ENCODE measurements around the gene HOXB5.

HOXB5 gene

GRCh38 chr17:48546924-48547807 lies 46.4 kb downstream of the HOXB5 start:
- peak; percentile 92 for DNase-seq

- DNase-seq, result no peak
Measured at GRCh38 chr17:48546137-48546923, 47.2 kb downstream of the HOXB5 start.

GRCh38 chr17:48545539-48545938 lies 48.0 kb downstream of the HOXB5 start:
- DNase-seq, result no peak

- DNase-seq, result no peak
Measured at GRCh38 chr17:48545022-48545375, 48.6 kb downstream of the HOXB5 start, which contains the start of gene HOXB2. TSS of gene HOXB2 (minus strand) at chr17:48545109. CDS start at chr17:48544911, 198 bp downstream.

GRCh38 chr17:48544349-48545021 lies 49.1 kb downstream of the HOXB5 start:
- no peak for DNase-seq

GRCh38 chr17:48543854-48544348 lies 49.7 kb downstream of the HOXB5 start:
- DNase-seq, result no peak

GRCh38 chr17:48543107-48543853 lies 50.3 kb downstream of the HOXB5 start:
- DNase-seq, result no peak

- DNase-seq, result no peak
Measured at GRCh38 chr17:48542698-48543106, 50.9 kb downstream of the HOXB5 start.

GRCh38 chr17:48542114-48542656 lies 51.4 kb downstream of the HOXB5 start:
- no peak for DNase-seq

GRCh38 chr17:48541577-48542113 lies 51.9 kb downstream of the HOXB5 start:
- no peak for DNase-seq
